Natural killer cell (primary cell): ENCODE results near the gene POR. TPM values are rescaled to one million over a fixed set of nuclear protein-coding genes. Genes with fewer than 3 reads are reported as not detected.
"Not testable (repeated sequence)": the region's sequence is repeated elsewhere in the genome, so short reads cannot be mapped to it uniquely, and the experiment has no call there.

Source experiments
- ATAC-seq, 3 donors: fragments of 150-1000 bp in 2 of 3; fragments of 200-7000 bp in 1 of 3; cut with Tn5 transposase; 1 replicate in 1 of 3; 2 replicates in 2 of 3; pipeline ENCODE4 v1.10.0; 2021; ENCODE audit warnings: mild to moderate bottlenecking in 2 of 3, moderate library complexity in 2 of 3
- DNase-seq, 2 donors: peaks; one replicate each; pipeline versions ENCODE4 v3.0.0 to v3.0.0-alpha.2; 2013 to 2021; ENCODE audit warnings: mixed read lengths in 1 of 2
- H3K27ac ChIP-seq: one replicate; pipeline ENCODE4 v1.5.1; 2013; ENCODE audit warnings: mild to moderate bottlenecking, low read length
- H3K27me3 ChIP-seq: one replicate; pipeline ENCODE4 v1.6.1; 2013; ENCODE audit warnings: low read length; ENCODE audit not compliant: control insufficient read depth, insufficient read depth
- H3K36me3 ChIP-seq: one replicate; pipeline ENCODE4 v1.6.1; 2013; ENCODE audit warnings: low read length; ENCODE audit not compliant: control insufficient read depth, insufficient read depth
- H3K4me1 ChIP-seq: one replicate; pipeline ENCODE4 v1.6.1; 2013; ENCODE audit warnings: low read length; ENCODE audit not compliant: control insufficient read depth, insufficient read depth
- H3K4me3 ChIP-seq: one replicate; pipeline ENCODE4 v1.5.1; 2013; ENCODE audit warnings: low read length
- H3K9me3 ChIP-seq: one replicate; pipeline ENCODE4 v1.6.1; 2013; ENCODE audit warnings: low read length; ENCODE audit not compliant: control insufficient read depth, insufficient read depth
- H3K27ac Mint-ChIP-seq, 2 donors: one replicate each; pipeline ENCODE4 v1.8.0; 2022; ENCODE audit warnings: mild to moderate bottlenecking in 2 of 2, mixed read lengths in 2 of 2, moderate library complexity in 1 of 2
- H3K27me3 Mint-ChIP-seq, 2 donors: one replicate each; pipeline ENCODE4 v1.8.0; 2022; ENCODE audit warnings: low read depth in 2 of 2, mixed read lengths in 2 of 2
- H3K36me3 Mint-ChIP-seq: one replicate; pipeline ENCODE4 v1.8.0; 2022; ENCODE audit warnings: mixed read lengths
- H3K4me1 Mint-ChIP-seq, 2 donors: one replicate each; pipeline ENCODE4 v1.8.0; 2022; ENCODE audit warnings: mixed read lengths in 2 of 2
- H3K4me3 Mint-ChIP-seq: one replicate; pipeline ENCODE4 v1.8.0; 2022; ENCODE audit warnings: mild to moderate bottlenecking, moderate library complexity, mixed read lengths
- H3K9me3 Mint-ChIP-seq, 2 donors: one replicate each; pipeline ENCODE4 v1.8.0; 2022; ENCODE audit warnings: mixed read lengths in 2 of 2
- WGBS: methylation state at CpG from one replicate; pipeline ENCODE4 v1.1.7; 2013; ENCODE audit warnings: missing lambda C conversion rate; ENCODE audit not compliant: insufficient coverage; 5-methylcytosine and 5-hydroxymethylcytosine counted together
- intact Hi-C: fragments of 100-400 bp; cut with micrococcal nuclease; formaldehyde crosslinking; loops from one replicate; pipeline ENCODE4 v1.14.2; 2022
- total RNA-seq, 4 donors: library from RNA; stranded (reverse); fragments of 120-200 nt in 1 of 4; gene quantifications; one replicate each; pipeline versions ENCODE4 v1.2.3 to v1.2.4, GENCODE V29; 2013 to 2022
- TF ChIP-seq, protein P1 (sequence below): fragments of 200-600 bp; IDR thresholded peaks from one replicate; pipeline ENCODE4 v1.8.0; 2022; ENCODE audit warnings: antibody characterized with exemption

Gene POR
- total RNA-seq, 3 donors from 2014 or later (not counting 1 experiment from before 2014, with no cell fraction given), result 56.0 to 60.5 (median 58.3) TPM

DNA sequence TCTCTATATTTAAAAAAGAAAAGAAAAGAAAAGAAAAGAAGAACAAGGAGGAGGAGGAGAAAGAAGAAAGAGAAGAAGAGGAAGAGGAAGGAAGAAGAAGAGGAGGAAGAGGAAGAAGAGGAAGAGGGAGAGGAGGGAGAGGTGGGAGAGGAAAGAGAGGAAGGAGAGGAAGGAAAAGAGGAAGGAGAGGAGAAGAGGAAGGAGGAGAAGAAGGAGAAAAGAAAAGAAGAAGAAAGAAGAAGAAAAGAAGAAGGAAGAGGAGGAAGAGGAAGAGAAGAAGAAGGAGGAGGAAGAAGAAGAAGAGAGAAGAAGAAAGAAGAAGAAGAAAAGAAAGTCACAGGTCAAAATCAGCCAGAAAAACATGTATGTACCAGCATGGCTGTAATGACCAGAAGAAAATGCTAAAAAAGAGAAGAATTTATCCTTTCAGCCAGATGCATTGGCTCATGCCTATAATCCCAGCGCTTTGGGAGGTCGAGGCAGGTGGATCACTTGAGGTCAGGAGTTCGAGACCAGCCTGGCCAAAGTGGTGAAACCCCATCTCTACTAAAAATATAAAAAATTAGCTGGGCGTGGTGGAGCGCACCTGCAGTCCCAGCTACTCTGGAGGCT, 5.3 kb upstream of the POR start:
- Mint-ChIP-seq H3K9me3 (no peaks in the 10 kb centered on the region), H3K27ac (no peak overlapping the region), H3K4me3 (no peak overlapping the region), H3K4me1 (peaks cover 0 to 7% of the 10 kb centered on the region in 2 donors), H3K36me3 (no peaks in the 10 kb centered on the region), H3K27me3 (peaks cover 0 to 4% of the 10 kb centered on the region in 2 donors)
- Histone ChIP-seq H3K36me3 (no peaks in the 10 kb centered on the region), H3K4me3 (no peak overlapping the region), H3K27ac (no peak overlapping the region), H3K27me3 (no peaks in the 10 kb centered on the region), H3K9me3 (no peaks in the 10 kb centered on the region), H3K4me1 (peaks cover 11% of the 10 kb centered on the region)
- no peak for DNase-seq
- 90% methylated on average over 5 of the region's 5 CpGs for WGBS
- intact Hi-C loops, result no loop called here
- ATAC-seq, result no peak
- TF ChIP-seq, protein P1, sequence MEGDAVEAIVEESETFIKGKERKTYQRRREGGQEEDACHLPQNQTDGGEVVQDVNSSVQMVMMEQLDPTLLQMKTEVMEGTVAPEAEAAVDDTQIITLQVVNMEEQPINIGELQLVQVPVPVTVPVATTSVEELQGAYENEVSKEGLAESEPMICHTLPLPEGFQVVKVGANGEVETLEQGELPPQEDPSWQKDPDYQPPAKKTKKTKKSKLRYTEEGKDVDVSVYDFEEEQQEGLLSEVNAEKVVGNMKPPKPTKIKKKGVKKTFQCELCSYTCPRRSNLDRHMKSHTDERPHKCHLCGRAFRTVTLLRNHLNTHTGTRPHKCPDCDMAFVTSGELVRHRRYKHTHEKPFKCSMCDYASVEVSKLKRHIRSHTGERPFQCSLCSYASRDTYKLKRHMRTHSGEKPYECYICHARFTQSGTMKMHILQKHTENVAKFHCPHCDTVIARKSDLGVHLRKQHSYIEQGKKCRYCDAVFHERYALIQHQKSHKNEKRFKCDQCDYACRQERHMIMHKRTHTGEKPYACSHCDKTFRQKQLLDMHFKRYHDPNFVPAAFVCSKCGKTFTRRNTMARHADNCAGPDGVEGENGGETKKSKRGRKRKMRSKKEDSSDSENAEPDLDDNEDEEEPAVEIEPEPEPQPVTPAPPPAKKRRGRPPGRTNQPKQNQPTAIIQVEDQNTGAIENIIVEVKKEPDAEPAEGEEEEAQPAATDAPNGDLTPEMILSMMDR, result no peak

DNA sequence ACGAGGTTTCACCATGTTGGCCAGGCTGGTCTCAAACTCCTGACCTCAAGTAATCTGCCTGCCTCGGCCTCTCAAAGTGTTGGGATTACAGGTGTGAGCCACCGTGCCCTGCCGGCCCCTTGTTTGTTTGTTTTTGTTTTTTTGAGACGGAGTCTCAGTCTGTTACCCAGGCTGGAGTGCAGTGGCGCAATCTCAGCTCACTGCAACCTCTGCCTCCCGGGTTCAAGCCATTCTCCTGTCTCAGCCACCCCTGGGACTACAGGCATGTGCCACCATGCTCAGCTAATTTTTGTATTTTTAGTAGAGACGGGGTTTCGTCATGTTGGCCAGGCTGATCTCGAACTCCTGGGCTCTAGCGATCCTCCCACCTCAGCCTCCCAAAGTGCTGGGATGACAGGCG, 3.8 kb upstream of the POR start:
- H3K9me3 Mint-ChIP-seq, H3K36me3 Mint-ChIP-seq, DNase-seq, H3K27me3 Mint-ChIP-seq, H3K4me3 Mint-ChIP-seq, H3K27ac Mint-ChIP-seq, H3K27ac ChIP-seq, H3K27me3 ChIP-seq, intact Hi-C loops, H3K9me3 ChIP-seq, H3K36me3 ChIP-seq, H3K4me3 ChIP-seq, ATAC-seq: not testable (repeated sequence)
- H3K4me1 Mint-ChIP-seq, result peaks cover 9 to 16% of the 10 kb centered on the region in 2 donors
- 90% methylated on average over 12 of the region's 12 CpGs for WGBS
- H3K4me1 ChIP-seq, result peaks cover 21% of the 10 kb centered on the region

DNA sequence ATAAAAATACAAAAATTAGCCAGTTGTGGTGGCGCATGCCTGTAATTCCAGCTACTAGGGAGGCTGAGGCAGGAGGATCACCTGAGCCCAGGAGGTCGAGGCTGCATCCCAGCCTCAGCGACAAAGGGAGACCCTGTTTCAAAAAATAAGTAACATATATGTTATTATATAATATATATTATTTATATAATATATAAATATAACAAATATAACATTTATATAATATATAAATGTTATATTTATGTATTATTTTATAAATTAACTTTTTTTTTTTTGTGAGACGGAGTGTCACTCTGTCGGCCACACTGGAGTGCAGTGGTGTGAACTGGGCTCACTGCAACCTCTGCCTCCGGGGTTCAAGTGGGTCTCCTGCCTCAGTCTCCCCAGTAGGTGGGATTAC, 1.5 kb upstream of the POR start:
- WGBS, result 96% methylated on average over 4 of the region's 6 CpGs
- H3K27ac Mint-ChIP-seq, result peak overlapping the region in 1 of 2 donors; percentile 92
- no peak overlapping the region for H3K27ac ChIP-seq
- H3K27me3 ChIP-seq, result no peaks in the 10 kb centered on the region
- H3K9me3 ChIP-seq, result no peaks in the 10 kb centered on the region
- peaks cover 16 to 17% of the 10 kb centered on the region in 2 donors for H3K4me1 Mint-ChIP-seq
- no peaks in the 10 kb centered on the region for H3K9me3 Mint-ChIP-seq
- H3K4me3 ChIP-seq, result no peak overlapping the region
- peaks cover 1% of the 10 kb centered on the region for H3K36me3 ChIP-seq
- ATAC-seq (no peak), DNase-seq (no peak)
- H3K4me1 ChIP-seq, result peaks cover 25% of the 10 kb centered on the region
- H3K4me3 Mint-ChIP-seq, result peak overlapping the region; percentile 90
- intact Hi-C loops, result no loop called here
- no peaks in the 10 kb centered on the region for H3K36me3 Mint-ChIP-seq
- peaks cover 0 to 4% of the 10 kb centered on the region in 2 donors for H3K27me3 Mint-ChIP-seq
- TF ChIP-seq, protein P1, result no peak

DNA sequence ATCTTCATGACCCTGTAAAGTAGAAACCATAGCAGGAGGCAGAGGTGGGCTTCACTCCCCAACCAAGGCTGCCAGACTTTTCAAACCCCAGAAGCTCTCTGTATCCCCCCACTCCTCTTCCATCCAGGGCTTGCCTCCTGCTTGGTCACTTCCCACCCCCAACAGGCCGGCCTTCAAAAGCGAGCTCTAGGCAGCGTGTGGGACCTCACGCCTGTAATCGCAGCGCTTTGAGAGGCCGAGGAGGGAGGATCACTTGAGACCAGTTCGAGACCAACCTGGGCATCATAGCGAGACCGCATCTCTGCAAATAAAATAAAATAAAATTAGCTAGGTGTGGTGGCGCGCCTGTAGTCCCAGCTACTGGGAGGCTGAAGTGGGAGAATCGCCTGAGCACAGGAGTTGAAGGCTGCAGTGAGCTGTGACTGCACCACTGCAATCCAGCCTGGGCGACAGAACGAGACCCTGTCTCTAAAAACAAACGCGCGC, 743 bp upstream of the POR start:
- peak overlapping the region; percentile 89 to 92 for H3K27ac Mint-ChIP-seq
- no peak for ATAC-seq
- H3K4me3 ChIP-seq, result peak overlapping the region; percentile 100
- TF ChIP-seq, protein P1, result no peak
- peak overlapping the region; percentile 90 for H3K4me3 Mint-ChIP-seq
- peaks cover 25% of the 10 kb centered on the region for H3K4me1 ChIP-seq
- peaks cover 21 to 25% of the 10 kb centered on the region in 2 donors for H3K4me1 Mint-ChIP-seq
- no peaks in the 10 kb centered on the region for H3K9me3 Mint-ChIP-seq
- 53% methylated on average over 18 of the region's 18 CpGs for WGBS
- peaks cover 3% of the 10 kb centered on the region for H3K36me3 ChIP-seq
- no peaks in the 10 kb centered on the region for H3K9me3 ChIP-seq
- peaks cover 0 to 4% of the 10 kb centered on the region in 2 donors for H3K27me3 Mint-ChIP-seq
- no peaks in the 10 kb centered on the region for H3K27me3 ChIP-seq
- intact Hi-C loops, result loop anchor here (1.0 kb wide), 1 partner anchor 36 kb away; no protein-coding TSS in a partner anchor
- H3K27ac ChIP-seq, result peak overlapping the region; percentile 99
- no peak for DNase-seq
- H3K36me3 Mint-ChIP-seq, result no peaks in the 10 kb centered on the region
